Hypothalamus (tissue), 51 donors: ENCODE data around the gene KIAA1614.

Experiments used
- DNase-seq, 51 donors: peaks; one replicate each; lab custom pipeline; 2025; lab: John Stamatoyannopoulos, UW

KIAA1614 gene

GRCh38 chr1:180907313-180908055 is 5.2 kb upstream of the KIAA1614 start:
- DNase-seq: no peak

GRCh38 chr1:180908074-180908765 is 4.5 kb upstream of the KIAA1614 start:
- no peak for DNase-seq

- no peak for DNase-seq
Measured at GRCh38 chr1:180909005-180909414, 3.7 kb upstream of the KIAA1614 start.

GRCh38 chr1:180909462-180909976 is 3.2 kb upstream of the KIAA1614 start:
- no peak for DNase-seq

- peak in 7 of 51 donors; percentile 6 to 53 (median 15) for DNase-seq
Measured at GRCh38 chr1:180911640-180912191, 981 bp upstream of the KIAA1614 start.

GRCh38 chr1:180912211-180912800 is 391 bp upstream of the KIAA1614 start:
- DNase-seq: peak in 11 of 51 donors; percentile 12 to 61 (median 34)

- no peak for DNase-seq
Measured at GRCh38 chr1:180915426-180915965, 2.8 kb downstream of the KIAA1614 start.

GRCh38 chr1:180916012-180916770 is 3.5 kb downstream of the KIAA1614 start:
- no peak for DNase-seq

- no peak for DNase-seq
Measured at GRCh38 chr1:180916771-180917170, 4.1 kb downstream of the KIAA1614 start.

GRCh38 chr1:180917306-180918065 is 4.8 kb downstream of the KIAA1614 start:
- no peak for DNase-seq

GRCh38 chr1:180918519-180918918 is 5.8 kb downstream of the KIAA1614 start:
- DNase-seq: no peak

- DNase-seq: no peak
Measured at GRCh38 chr1:180919183-180919700, 6.5 kb downstream of the KIAA1614 start.

- DNase-seq: no peak
Measured at GRCh38 chr1:180920193-180920592, 7.5 kb downstream of the KIAA1614 start.

GRCh38 chr1:180920702-180921101 is 8.0 kb downstream of the KIAA1614 start:
- DNase-seq: no peak

- DNase-seq: no peak
Measured at GRCh38 chr1:180921386-180921785, 8.7 kb downstream of the KIAA1614 start.

GRCh38 chr1:180921891-180922630 is 9.4 kb downstream of the KIAA1614 start:
- no peak for DNase-seq

GRCh38 chr1:180922631-180923015 is 9.9 kb downstream of the KIAA1614 start:
- no peak for DNase-seq

GRCh38 chr1:180923021-180923841 is 10.5 kb downstream of the KIAA1614 start:
- DNase-seq: no peak
